AG04450 (cell line): Measurements from ENCODE around the gene TCP11. TPM values are rescaled to one million over a fixed set of nuclear protein-coding genes. Genes with fewer than 3 reads are reported as not detected.

Experiments
- CTCF ChIA-PET: fragments of 300-600, 350-600 bp; formaldehyde crosslinking; extraction: SDS; loops from one replicate; lab custom pipeline; 2022; ENCODE audit warnings: antibody characterized with exemption, inconsistent platforms; lab: Charles Lee
- POLR2A ChIA-PET: fragments of 350-600 bp; formaldehyde crosslinking; extraction: SDS; loops from one replicate; lab custom pipeline; 2021; ENCODE audit warnings: antibody characterized with exemption, inconsistent platforms; lab: Yijun Ruan, JAX
- DNase-seq: peaks from one replicate; pipeline ENCODE4 v3.0.0-alpha.2; 2011; ENCODE audit warnings: low read depth, low spot score
- H3K27ac ChIP-seq: one replicate; pipeline ENCODE4 v1.5.1; 2012; ENCODE audit warnings: low read depth, low read length, control low read depth
- H3K27me3 ChIP-seq: one replicate; pipeline ENCODE4 v1.6.0; 2012; ENCODE audit warnings: low read length; ENCODE audit not compliant: control insufficient read depth, insufficient read depth
- H3K4me3 ChIP-seq: 2 replicates; pipeline ENCODE4 v1.5.1; 2011; ENCODE audit warnings: mild to moderate bottlenecking, low read depth, low read length, control low read depth
- H3K9me3 ChIP-seq: 2 replicates; pipeline ENCODE4 v1.5.1; 2012; ENCODE audit warnings: low read length; ENCODE audit not compliant: control insufficient read depth, insufficient read depth
- CTCF ChIP-seq: IDR thresholded peaks from 2 replicates; pipeline ENCODE4 v1.5.1; 2011; ENCODE audit warnings: low read depth, low read length, control low read depth, inconsistent platforms
- polyA plus RNA-seq: library from polyadenylated mRNA; depleted of rRNA; stranded (reverse); fragments of >200 nt; gene quantifications from 2 replicates; pipeline ENCODE4 v1.2.3, GENCODE V29; 2011; rRNA removed
- small RNA-seq: library from RNA; depleted of rRNA; stranded (forward); fragments of <200 nt; gene quantifications from one replicate; pipeline ENCODE3, GENCODE V24; 2012; ENCODE audit warnings: low read depth; ENCODE audit not compliant: insufficient read length

Gene TCP11
- polyA plus RNA-seq, 1 experiment: 0.11 TPM

- H3K27me3 ChIP-seq: no peaks in the 10 kb centered on the region
- no peak for DNase-seq
- no peak for TF ChIP-seq CTCF
- CTCF ChIA-PET: interaction anchor here (1.7 kb wide), 1 partner anchor 82 kb away, joined by 9 read pairs; no protein-coding TSS in a partner anchor
- no peaks in the 10 kb centered on the region for H3K9me3 ChIP-seq
- no peak overlapping the region for H3K27ac ChIP-seq
- H3K4me3 ChIP-seq: no peak overlapping the region
- POLR2A ChIA-PET: no interaction called here
Observed at GRCh38 chr6:35068644-35069043, 72.5 kb downstream of the TCP11 start.

GRCh38 chr6:35068206-35068605 is 72.9 kb downstream of the TCP11 start:
- no peak overlapping the region for H3K4me3 ChIP-seq
- H3K9me3 ChIP-seq: no peaks in the 10 kb centered on the region
- DNase-seq: no peak
- ChIA-PET POLR2A (interaction anchor here (0.7 kb wide), 1 partner anchor 11 kb away, joined by 12 read pairs; no protein-coding TSS in a partner anchor), CTCF (interaction anchor here (1.7 kb wide), 1 partner anchor 82 kb away, joined by 9 read pairs; no protein-coding TSS in a partner anchor)
- H3K27me3 ChIP-seq: no peaks in the 10 kb centered on the region
- no peak for TF ChIP-seq CTCF
- no peak overlapping the region for H3K27ac ChIP-seq

Small RNA genes lying within 50 kb of the gene (small RNA-seq; reads per million reads assigned to genes)
- gene AL138721.1: not detected

Other genes with a start within 250 kb of the TCP11 start
- 6.7 and 7.7 TPM in 2 replicates for gene SCUBE3, start 72.6 kb upstream of the TCP11 start, polyA plus RNA-seq
- gene ZNF76, start 118.4 kb upstream of the TCP11 start, polyA plus RNA-seq: 10.2 and 14.3 TPM in 2 replicates
- gene DEF6, start 156.5 kb upstream of the TCP11 start, polyA plus RNA-seq: 2.5 and 2.6 TPM in 2 replicates
- gene PPARD, start 201.2 kb upstream of the TCP11 start, polyA plus RNA-seq: 26.9 and 32.9 TPM in 2 replicates